Measurements from ENCODE around the gene TMEM62. TPM values are rescaled to one million over a fixed set of nuclear protein-coding genes. Genes with fewer than 3 reads are reported as not detected.
"Not testable (repeated sequence)": the region's sequence is repeated elsewhere in the genome, so short reads cannot be mapped to it uniquely, and the experiment has no call there.

The TMEM62 gene
- total RNA-seq, 1 donor from 2014 or later, result 52.2 TPM

GRCh38 chr15:43118829-43119228 is 14.6 kb upstream of the TMEM62 start:
- Mint-ChIP-seq H3K36me3 (ENCODE audit: low read depth) (peaks cover 4% of the 10 kb centered on the region), H3K27ac (peak overlapping the region; percentile 92), H3K4me1 (peaks cover 39% of the 10 kb centered on the region), H3K27me3 (no peaks in the 10 kb centered on the region), H3K4me3 (peak overlapping the region; percentile 7), H3K9me3 (no peaks in the 10 kb centered on the region)
- intact Hi-C loops (cut with micrococcal nuclease), result loop anchor here (1.0 to 2.0 kb wide), 2 partner anchors 13 to 14 kb away; partner anchors contain the start of genes TMEM62 and UBR1
- ChIA-PET POLR2A (interaction anchor here (1.4 to 2.0 kb wide), 2 partner anchors 12 to 15 kb away, joined by 9 read pairs; partner anchors contain the start of genes TMEM62 and UBR1), CTCF (interaction anchor here (1.4 kb wide), 1 partner anchor 15 kb away, joined by 5 read pairs; no protein-coding TSS in a partner anchor)
- no peak for TF ChIP-seq CTCF (IDR thresholded peaks at IDR 0.05)
- ATAC-seq (ENCODE audit: low read depth) (peak; percentile 42), DNase-seq (no peak)

GRCh38 chr15:43121863-43122262 is 11.5 kb upstream of the TMEM62 start:
- Mint-ChIP-seq H3K27ac (no peak overlapping the region), H3K9me3 (no peaks in the 10 kb centered on the region), H3K27me3 (no peaks in the 10 kb centered on the region), H3K4me3 (no peak overlapping the region), H3K4me1 (peaks cover 39% of the 10 kb centered on the region), H3K36me3 (ENCODE audit: low read depth) (peaks cover 4% of the 10 kb centered on the region)
- intact Hi-C loops (cut with micrococcal nuclease), result loop anchor here (5.0 kb wide), 1 partner anchor 200 kb away; the partner anchor contains the start of gene TTBK2
- TF ChIP-seq CTCF (IDR thresholded peaks at IDR 0.05), result no peak
- CTCF ChIA-PET, result no interaction called here
- ATAC-seq (ENCODE audit: low read depth) (no peak), DNase-seq (no peak)
- POLR2A ChIA-PET, result interaction anchor here (1.9 to 2.7 kb wide), 2 partner anchors 11 to 16 kb away, joined by 9 to 12 read pairs; partner anchors contain the start of genes TMEM62 and UBR1

GRCh38 chr15:43125100-43125661 is 8.2 kb upstream of the TMEM62 start:
- ChIA-PET POLR2A (no interaction called here), CTCF (no interaction called here)
- TF ChIP-seq CTCF (IDR thresholded peaks at IDR 0.05), result no peak
- no peaks in the 10 kb centered on the region for H3K27me3 Mint-ChIP-seq
- intact Hi-C loops (cut with micrococcal nuclease), result no loop called here
- H3K4me3 Mint-ChIP-seq, result no peak overlapping the region
- H3K4me1 Mint-ChIP-seq, result peaks cover 14% of the 10 kb centered on the region
- H3K9me3 Mint-ChIP-seq, result peaks cover 10% of the 10 kb centered on the region
- no peak overlapping the region for H3K27ac Mint-ChIP-seq
- no peak for ATAC-seq (ENCODE audit: low read depth)
- DNase-seq, result no peak
- H3K36me3 Mint-ChIP-seq (ENCODE audit: low read depth), result peaks cover 4% of the 10 kb centered on the region

DNA sequence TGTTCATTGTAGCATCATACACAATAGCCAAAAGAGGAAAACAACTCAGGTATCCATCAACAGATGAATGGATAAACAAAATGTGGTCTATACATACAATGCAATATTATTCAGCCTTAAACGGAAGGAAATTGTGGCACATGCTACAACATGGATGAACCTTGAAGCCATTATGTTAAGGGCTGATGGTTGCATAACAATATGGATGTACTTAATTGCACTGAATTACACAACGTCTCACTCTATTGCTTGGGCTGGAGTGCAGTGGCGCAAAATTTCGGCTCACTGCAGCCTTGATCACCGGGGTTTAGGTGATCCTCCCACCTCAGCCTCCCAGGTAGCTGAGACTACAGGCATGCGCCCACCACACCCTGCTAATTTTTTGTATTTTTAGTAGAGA is 7.0 kb upstream of the TMEM62 start:
- H3K4me1 Mint-ChIP-seq, result peaks cover 14% of the 10 kb centered on the region
- ATAC-seq (ENCODE audit: low read depth) (no peak), DNase-seq (no peak)
- intact Hi-C loops (cut with micrococcal nuclease), result no loop called here
- no peak overlapping the region for H3K27ac Mint-ChIP-seq
- peaks cover 4% of the 10 kb centered on the region for H3K36me3 Mint-ChIP-seq (ENCODE audit: low read depth)
- ChIA-PET CTCF (no interaction called here), POLR2A (interaction anchor here (0.7 kb wide), 1 partner anchor 20 kb away, joined by 3 read pairs; no protein-coding TSS in a partner anchor)
- peaks cover 10% of the 10 kb centered on the region for H3K9me3 Mint-ChIP-seq
- H3K4me3 Mint-ChIP-seq, result no peak overlapping the region
- no peak for TF ChIP-seq CTCF (IDR thresholded peaks at IDR 0.05)
- H3K27me3 Mint-ChIP-seq, result no peaks in the 10 kb centered on the region

DNA sequence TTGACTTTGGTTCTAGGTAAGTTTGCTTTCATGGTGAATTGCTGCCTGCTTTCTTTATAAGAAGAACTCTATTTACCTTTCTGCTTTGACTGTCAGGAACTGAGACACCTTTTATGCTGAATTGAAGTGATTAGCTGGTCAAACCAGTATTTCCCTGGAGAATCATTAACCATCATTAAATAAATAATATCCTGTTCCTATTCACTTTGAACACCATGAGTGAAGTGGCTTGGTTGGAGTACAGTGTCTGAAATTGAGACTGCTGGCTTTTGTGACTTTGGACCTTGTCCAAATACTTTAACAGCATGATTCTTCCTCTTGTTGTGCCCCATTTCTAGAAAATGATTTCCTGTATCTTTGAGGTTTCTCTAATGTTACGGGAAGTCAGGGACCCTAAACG is 5.6 kb upstream of the TMEM62 start:
- ChIA-PET CTCF (no interaction called here), POLR2A (no interaction called here)
- no peak overlapping the region for H3K27ac Mint-ChIP-seq
- peaks cover 10% of the 10 kb centered on the region for H3K9me3 Mint-ChIP-seq
- intact Hi-C loops (cut with micrococcal nuclease), result no loop called here
- no peak for TF ChIP-seq CTCF (IDR thresholded peaks at IDR 0.05)
- DNase-seq, result no peak
- no peak for ATAC-seq (ENCODE audit: low read depth)
- no peaks in the 10 kb centered on the region for H3K27me3 Mint-ChIP-seq
- H3K4me1 Mint-ChIP-seq, result peaks cover 10% of the 10 kb centered on the region
- peaks cover 2% of the 10 kb centered on the region for H3K36me3 Mint-ChIP-seq (ENCODE audit: low read depth)
- H3K4me3 Mint-ChIP-seq, result no peak overlapping the region

- H3K36me3 Mint-ChIP-seq (ENCODE audit: low read depth); H3K27ac Mint-ChIP-seq; DNase-seq; POLR2A ChIA-PET; CTCF ChIA-PET; H3K4me3 Mint-ChIP-seq; H3K27me3 Mint-ChIP-seq; H3K4me1 Mint-ChIP-seq; ATAC-seq (ENCODE audit: low read depth); intact Hi-C loops (cut with micrococcal nuclease): not testable (repeated sequence)
- H3K9me3 Mint-ChIP-seq, result peaks cover 10% of the 10 kb centered on the region
Observed at GRCh38 chr15:43128174-43128979, 5.0 kb upstream of the TMEM62 start.
